Endothelial cell of umbilical vein (primary cell): ENCODE results near the gene FUT8. TPM values are rescaled to one million over a fixed set of nuclear protein-coding genes. Genes with fewer than 3 reads are reported as not detected.

Source experiments
- BruUV-seq: library from RNA; stranded (reverse); fragments of 400-500 nt; replicated peaks from 2 replicates; lab custom pipeline; 2021; lab: Mats Ljungman, UMichigan
- CTCF ChIA-PET: fragments of 300-600, 350-600 bp; sonication (Branson Sonifier 250); formaldehyde crosslinking; loops from one replicate; lab custom pipeline; 2021; ENCODE audit warnings: antibody characterized with exemption, inconsistent platforms; lab: Charles Lee
- POLR2A ChIA-PET: fragments of 300-600, 350-600 bp; sonication (Branson Sonifier 250); formaldehyde crosslinking; loops from one replicate; lab custom pipeline; 2021; ENCODE audit warnings: antibody characterized with exemption, inconsistent platforms; lab: Charles Lee
- DNase-seq: peaks from one replicate; pipeline ENCODE4 v3.0.0-alpha.2; 2011; ENCODE audit warnings: low read depth, low spot score
- FAIRE-seq: peaks from 2 replicates; lab custom pipeline; 2011; peaks lifted over from hg19 to GRCh38; lab: Jason Lieb, UNC
- H2AFZ ChIP-seq: 2 replicates; pipeline ENCODE4 v1.6.0; 2012; ENCODE audit warnings: low read depth, low read length, control low read depth, inconsistent platforms
- H3K27ac ChIP-seq: 2 replicates; pipeline ENCODE4 v1.5.1; 2011; ENCODE audit warnings: low read depth, mild to moderate bottlenecking, control low read depth, low read length, moderate library complexity; ENCODE audit not compliant: insufficient read depth
- H3K27me3 ChIP-seq, 2 experiments: 2 replicates each; pipeline versions ENCODE4 v1.6.0 to v1.6.1; 2011; ENCODE audit warnings: low read length in 2 of 2, mixed read lengths in 1 of 2; ENCODE audit not compliant: control insufficient read depth in 2 of 2, insufficient read depth in 2 of 2
- H3K36me3 ChIP-seq, 2 experiments: 2 replicates in 1 of 2; 3 replicates in 1 of 2; pipeline ENCODE4 v1.5.1; 2011; ENCODE audit warnings: low read length in 2 of 2, mild to moderate bottlenecking in 1 of 2, moderate library complexity in 1 of 2; ENCODE audit not compliant: control insufficient read depth in 2 of 2, insufficient read depth in 2 of 2; ENCODE audit errors: extremely low read depth in 1 of 2
- H3K4me1 ChIP-seq: 3 replicates; pipeline ENCODE4 v1.5.1; 2011; ENCODE audit warnings: mild to moderate bottlenecking, low read length; ENCODE audit not compliant: control insufficient read depth, insufficient read depth; ENCODE audit errors: extremely low read depth
- H3K4me2 ChIP-seq: 2 replicates; pipeline ENCODE4 v1.6.1; 2011; ENCODE audit warnings: low read length, control low read depth, mixed read lengths; ENCODE audit not compliant: insufficient read depth
- H3K4me3 ChIP-seq, 3 experiments: fragments of 200-600 bp in 1 of 3; sonication (generic), shearing (Covaris generic) in 1 of 3; replicated peaks in 1 of 3; 2 replicates each; pipeline ENCODE4 v1.5.1; 2011 to 2016; ENCODE audit warnings: control low read depth in 3 of 3, low read length in 3 of 3, mild to moderate bottlenecking in 2 of 3, inconsistent platforms in 1 of 3, low read depth in 1 of 3, moderate library complexity in 1 of 3; ENCODE audit not compliant: insufficient read depth in 1 of 3
- H3K79me2 ChIP-seq: 2 replicates; pipeline ENCODE4 v1.6.0; 2012; ENCODE audit warnings: low read length, inconsistent platforms; ENCODE audit not compliant: control insufficient read depth, insufficient read depth
- H3K9ac ChIP-seq: replicated peaks from 2 replicates; pipeline ENCODE3; 2011; ENCODE audit warnings: low read length, control low read depth; ENCODE audit not compliant: insufficient read depth; ENCODE audit errors: extremely low read depth
- H3K9me1 ChIP-seq: replicated peaks from 3 replicates; pipeline ENCODE4 v1.6.0; 2011; ENCODE audit warnings: mild to moderate bottlenecking, low read length; ENCODE audit not compliant: control insufficient read depth, insufficient read depth; ENCODE audit errors: extremely low read depth
- H3K9me3 ChIP-seq: replicated peaks from 2 replicates; pipeline ENCODE4 v1.5.1; 2012; ENCODE audit warnings: low read length, inconsistent platforms; ENCODE audit not compliant: control insufficient read depth, insufficient read depth
- H4K20me1 ChIP-seq: replicated peaks from 2 replicates; pipeline ENCODE3; 2011; ENCODE audit warnings: mild to moderate bottlenecking, low read length; ENCODE audit not compliant: control insufficient read depth, insufficient read depth; ENCODE audit errors: extremely low read depth
- EZH2 ChIP-seq: IDR thresholded peaks from 2 replicates; pipeline ENCODE4 v1.6.1; 2012; ENCODE audit warnings: borderline replicate concordance, low read depth, mild to moderate bottlenecking, moderate library complexity, low read length, inconsistent platforms; ENCODE audit not compliant: severe bottlenecking
- FOS ChIP-seq: IDR thresholded peaks from 2 replicates; pipeline ENCODE4 v1.6.1; 2011; ENCODE audit warnings: mild to moderate bottlenecking, low read length, moderate library complexity, borderline replicate concordance; ENCODE audit not compliant: insufficient read depth
- GATA2 ChIP-seq: IDR thresholded peaks from 2 replicates; pipeline ENCODE4 v1.7.0; 2011; ENCODE audit warnings: low read depth, mild to moderate bottlenecking, moderate library complexity, mixed read lengths, low read length; ENCODE audit not compliant: insufficient read length, insufficient read depth
- JUN ChIP-seq: IDR thresholded peaks from 2 replicates; pipeline ENCODE4 v1.6.1; 2011; ENCODE audit warnings: borderline replicate concordance, low read depth; ENCODE audit not compliant: insufficient read length, insufficient read depth
- MAX ChIP-seq: IDR thresholded peaks from 2 replicates; pipeline ENCODE4 v1.6.1; 2011; ENCODE audit not compliant: insufficient read depth, insufficient read length
- MYC ChIP-seq: IDR thresholded peaks from one replicate; pipeline ENCODE4 v1.6.1; 2011; ENCODE audit warnings: mild to moderate bottlenecking, low read depth, low read length
- POLR2A ChIP-seq: IDR thresholded peaks from 2 replicates; pipeline ENCODE4 v1.6.1; 2012; ENCODE audit warnings: low read depth, mild to moderate bottlenecking, control low read depth, low read length
- POLR2AphosphoS5 ChIP-seq: IDR thresholded peaks from 2 replicates; pipeline ENCODE4 v1.6.1; 2012; ENCODE audit warnings: low read depth, mild to moderate bottlenecking, control low read depth, low read length, moderate library complexity; ENCODE audit not compliant: insufficient read depth
- dilution Hi-C: fragments of 300-500 bp; cut with MboI; formaldehyde crosslinking; loops from one replicate; pipeline ENCODE4 v1.15.0; 2019; ENCODE audit warnings: low sequenced_read_pairs; ENCODE audit not compliant: extremely low pct_ligation_motif_present
- intact Hi-C: fragments of 100-400 bp; cut with micrococcal nuclease; formaldehyde crosslinking; loops from one replicate; pipeline ENCODE4 v1.10.0; 2022
- polyA plus RNA-seq, 4 experiments: library from polyadenylated mRNA; depleted of rRNA in 3 of 4; stranded (reverse) in 3 of 4; unstranded in 1 of 4; fragments of >200 nt; gene quantifications; 2 replicates each; pipeline versions ENCODE4 v1.2.1 to v1.2.3, GENCODE V29; 2011 to 2012; ENCODE audit warnings: missing spikeins in 1 of 4
- total RNA-seq: library from RNA; stranded (reverse); gene quantifications from 2 replicates; pipeline ENCODE4 v1.2.3, GENCODE V29; 2021
- TF ChIP-seq, protein P1 (sequence below), 2 donors: IDR thresholded peaks; 1 replicate in 1 of 2; 2 replicates in 1 of 2; pipeline ENCODE4 v1.5.1; 2011; ENCODE audit warnings: low read length in 2 of 2, mild to moderate bottlenecking in 2 of 2, moderate library complexity in 2 of 2, control low read depth in 1 of 2, inconsistent platforms in 1 of 2, low read depth in 1 of 2; ENCODE audit not compliant: insufficient read depth in 1 of 2; ENCODE audit errors: extremely low read depth in 1 of 2

Gene FUT8
- total and polyA plus RNA-seq, 2 donors (not counting 3 experiments of a cell fraction or from before 2014, with no cell fraction given) = 16.7 to 38.8 TPM

- Histone ChIP-seq H3K9ac (no peak overlapping the region), H3K36me3 (no peaks in the 10 kb centered on the region), H3K79me2 (peaks cover 6% of the 10 kb centered on the region), H3K4me3 (no peak overlapping the region), H4K20me1 (no peaks in the 10 kb centered on the region), H3K27ac (no peak overlapping the region), H3K4me2 (no peak overlapping the region), H3K9me1 (no peaks in the 10 kb centered on the region), H3K27me3 (no peaks in the 10 kb centered on the region), H3K9me3 (no peaks in the 10 kb centered on the region), H2AFZ (no peak overlapping the region), H3K4me1 (no peaks in the 10 kb centered on the region)
- POLR2A ChIA-PET = no interaction called here
- TF ChIP-seq POLR2A (no peak), MAX (no peak), GATA2 (no peak), POLR2AphosphoS5 (no peak), JUN (no peak), EZH2 (no peak)
- no peak for FAIRE-seq
- dilution Hi-C loops (no loop called here), intact Hi-C loops (no loop called here)
- no peak for DNase-seq
- no TSS peak for BruUV-seq
- CTCF ChIA-PET = interaction anchor here (1.2 kb wide), 1 partner anchor 14 kb away, joined by 4 read pairs; no protein-coding TSS in a partner anchor
Measured at GRCh38 chr14:65472189-65472588, 59.7 kb downstream of the FUT8 start.

- Histone ChIP-seq H3K4me3 (no peak overlapping the region), H3K9me1 (no peaks in the 10 kb centered on the region), H3K4me2 (no peak overlapping the region), H4K20me1 (no peaks in the 10 kb centered on the region), H3K79me2 (peaks cover 15% of the 10 kb centered on the region), H3K4me1 (peaks cover 7% of the 10 kb centered on the region), H3K9ac (no peak overlapping the region), H2AFZ (no peak overlapping the region), H3K27me3 (no peaks in the 10 kb centered on the region), H3K27ac (no peak overlapping the region), H3K36me3 (no peaks in the 10 kb centered on the region), H3K9me3 (no peaks in the 10 kb centered on the region)
- DNase-seq (no peak), FAIRE-seq (no peak)
- ChIA-PET CTCF (interaction anchor here (1.1 to 1.5 kb wide), 4 partner anchors 9 to 348 kb away, joined by 3 to 5 read pairs (median 4); no protein-coding TSS in a partner anchor), POLR2A (no interaction called here)
- intact Hi-C loops (loop anchor here (5.0 kb wide), 1 partner anchor 136 kb away; no protein-coding TSS in a partner anchor), dilution Hi-C loops (no loop called here)
- BruUV-seq = no TSS peak
- TF ChIP-seq MYC = no peak
- no peak for TF ChIP-seq FOS
- no peak for TF ChIP-seq MAX
- no peak for TF ChIP-seq POLR2A
- TF ChIP-seq GATA2 = no peak
- TF ChIP-seq JUN = no peak
- no peak for TF ChIP-seq EZH2
- no peak for TF ChIP-seq POLR2AphosphoS5
- TF ChIP-seq, protein P1, sequence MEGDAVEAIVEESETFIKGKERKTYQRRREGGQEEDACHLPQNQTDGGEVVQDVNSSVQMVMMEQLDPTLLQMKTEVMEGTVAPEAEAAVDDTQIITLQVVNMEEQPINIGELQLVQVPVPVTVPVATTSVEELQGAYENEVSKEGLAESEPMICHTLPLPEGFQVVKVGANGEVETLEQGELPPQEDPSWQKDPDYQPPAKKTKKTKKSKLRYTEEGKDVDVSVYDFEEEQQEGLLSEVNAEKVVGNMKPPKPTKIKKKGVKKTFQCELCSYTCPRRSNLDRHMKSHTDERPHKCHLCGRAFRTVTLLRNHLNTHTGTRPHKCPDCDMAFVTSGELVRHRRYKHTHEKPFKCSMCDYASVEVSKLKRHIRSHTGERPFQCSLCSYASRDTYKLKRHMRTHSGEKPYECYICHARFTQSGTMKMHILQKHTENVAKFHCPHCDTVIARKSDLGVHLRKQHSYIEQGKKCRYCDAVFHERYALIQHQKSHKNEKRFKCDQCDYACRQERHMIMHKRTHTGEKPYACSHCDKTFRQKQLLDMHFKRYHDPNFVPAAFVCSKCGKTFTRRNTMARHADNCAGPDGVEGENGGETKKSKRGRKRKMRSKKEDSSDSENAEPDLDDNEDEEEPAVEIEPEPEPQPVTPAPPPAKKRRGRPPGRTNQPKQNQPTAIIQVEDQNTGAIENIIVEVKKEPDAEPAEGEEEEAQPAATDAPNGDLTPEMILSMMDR (IDR thresholded peaks at IDR 0.05; ENCODE audit: extremely low read depth in 1 of 2, insufficient read depth in 1 of 2, low read depth in 1 of 2, low read length in 2 of 2) = no peak
Measured at GRCh38 chr14:65476273-65476941, 63.9 kb downstream of the FUT8 start.
